GM19240 (cell line): ENCODE data around the gene OR2A7.
"Not testable (repeated sequence)": the region's sequence is repeated elsewhere in the genome, so short reads cannot be mapped to it uniquely, and the experiment has no call there.

Source experiments
- DNase-seq: peaks from one replicate; pipeline ENCODE4 v3.0.0; 2011; ENCODE audit warnings: low spot score; ENCODE audit not compliant: insufficient read length

OR2A7 gene

GRCh38 chr7:144264692-144265091 lies at the start of gene OR2A7:
Gene OR2A7, minus strand, starts transcription at chr7:144264792. Its CDS starts 5,164 bp downstream, at chr7:144259628.
- not testable (repeated sequence) for DNase-seq

GRCh38 chr7:144311872-144312469 lies 47.4 kb upstream of the OR2A7 start, which contains the start of gene OR2A1:
Gene OR2A1, plus strand, starts transcription at chr7:144312419. Its CDS starts 5,706 bp downstream, at chr7:144318125.
- DNase-seq = not testable (repeated sequence)

GRCh38 chr7:144311218-144311617 lies 46.6 kb upstream of the OR2A7 start:
- DNase-seq = not testable (repeated sequence)

DNA sequence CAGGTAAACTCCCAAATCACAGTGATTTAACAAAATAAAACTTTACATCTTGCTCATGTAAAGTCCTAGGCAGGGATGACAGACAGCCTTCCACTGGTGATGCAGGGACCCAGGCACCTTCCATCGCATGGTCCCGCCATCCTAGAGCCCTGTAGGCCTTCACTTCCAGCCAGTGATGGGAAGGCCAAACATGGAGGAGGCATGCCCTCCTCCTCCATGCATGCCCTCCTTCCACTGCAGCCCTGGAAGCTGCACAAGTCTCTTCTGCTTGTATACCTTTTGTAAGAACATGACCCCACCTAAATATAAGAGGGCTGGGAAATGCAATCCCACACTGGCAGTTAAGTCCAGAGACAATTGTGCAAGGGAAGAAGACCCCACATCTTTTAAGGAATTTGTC lies 45.1 kb upstream of the OR2A7 start:
- not testable (repeated sequence) for DNase-seq

- DNase-seq = not testable (repeated sequence)
Observed at GRCh38 chr7:144305156-144305555, 40.6 kb upstream of the OR2A7 start.

GRCh38 chr7:144303607-144304006 lies 39.0 kb upstream of the OR2A7 start:
- DNase-seq = not testable (repeated sequence)

DNA sequence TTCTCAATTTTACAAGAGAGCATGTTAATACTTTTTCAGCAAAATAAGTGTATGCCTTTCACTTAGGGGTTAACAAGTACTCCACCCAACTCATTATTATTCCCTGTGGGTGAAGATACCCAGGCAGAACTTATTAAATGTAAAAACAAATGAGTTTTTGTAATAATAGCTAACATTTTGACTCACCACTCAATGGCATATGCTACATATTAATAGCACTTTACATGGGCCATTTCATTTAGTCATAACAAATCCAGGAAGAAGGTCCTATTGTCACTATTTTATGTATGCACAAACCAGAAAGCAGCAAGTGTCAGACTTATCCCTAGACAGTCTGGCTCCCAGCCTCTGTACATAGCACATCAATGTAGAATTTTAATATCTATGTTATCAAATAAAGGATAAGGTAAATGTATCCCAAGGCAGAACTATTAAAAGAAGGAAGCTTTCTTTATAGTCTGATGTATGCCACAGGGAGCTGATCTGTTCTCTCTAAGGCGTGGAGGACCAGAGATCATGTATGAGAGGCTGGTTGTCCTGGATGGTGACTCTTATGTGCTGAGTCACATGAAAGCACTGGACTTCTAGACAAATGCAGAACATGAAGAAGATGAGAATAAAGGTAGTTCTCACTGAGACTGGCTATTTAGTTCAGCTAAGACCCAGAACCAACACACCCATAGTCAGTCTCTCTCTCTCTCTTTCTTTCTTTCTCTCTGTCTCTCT lies 38.1 kb upstream of the OR2A7 start:
- not testable (repeated sequence) for DNase-seq

- DNase-seq = not testable (repeated sequence)
Observed at GRCh38 chr7:144293794-144294499, 29.4 kb upstream of the OR2A7 start.

GRCh38 chr7:144292384-144293161 lies 28.0 kb upstream of the OR2A7 start:
- DNase-seq = not testable (repeated sequence)

DNA sequence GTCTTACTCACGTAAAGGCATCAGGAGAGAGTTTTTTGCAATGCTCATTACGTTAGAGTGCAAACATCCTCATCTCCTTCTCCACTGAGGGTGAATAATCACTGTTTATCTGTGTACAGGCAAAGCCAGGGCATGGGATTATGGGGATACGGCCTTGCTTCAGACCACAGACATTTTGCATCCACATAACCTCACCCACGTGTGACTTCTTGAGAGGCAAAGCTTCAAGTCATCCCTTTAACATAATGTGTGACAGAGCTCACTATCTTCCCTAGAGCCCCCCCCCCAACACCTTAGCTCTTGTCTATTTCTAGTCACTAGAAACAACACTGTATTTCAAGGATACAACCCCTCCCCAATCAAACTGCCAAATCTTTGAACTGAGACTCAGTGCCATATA lies 27.0 kb upstream of the OR2A7 start:
- not testable (repeated sequence) for DNase-seq

DNA sequence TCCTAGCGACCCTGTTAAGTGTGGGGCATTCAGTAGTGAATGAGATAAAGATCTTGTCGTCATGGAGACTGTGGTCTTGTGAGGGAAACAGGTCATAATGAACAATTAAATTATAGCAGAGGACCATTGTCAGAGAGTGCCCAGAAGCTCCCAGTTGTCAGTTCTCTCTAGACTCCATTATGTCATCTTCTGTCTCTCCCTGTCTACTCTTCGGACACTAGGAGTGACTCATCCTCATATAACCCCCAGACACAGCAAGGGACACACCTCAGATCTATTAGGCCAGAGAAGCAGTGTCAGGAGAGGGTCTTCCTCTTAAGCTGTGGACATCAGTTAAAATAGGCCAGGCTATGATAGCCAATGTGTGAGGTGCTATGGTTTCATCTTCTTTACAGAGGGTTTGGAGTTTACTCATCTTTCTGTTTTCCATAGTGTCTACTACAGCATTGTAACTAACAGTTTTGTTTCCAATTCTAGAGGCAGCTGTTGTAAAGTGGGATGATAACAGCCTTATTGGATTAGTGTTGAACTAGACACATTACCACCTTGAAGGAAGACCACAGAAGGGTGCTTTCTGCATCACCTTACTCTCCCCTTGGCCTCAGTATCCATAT lies 22.7 kb upstream of the OR2A7 start:
- DNase-seq = not testable (repeated sequence)

DNA sequence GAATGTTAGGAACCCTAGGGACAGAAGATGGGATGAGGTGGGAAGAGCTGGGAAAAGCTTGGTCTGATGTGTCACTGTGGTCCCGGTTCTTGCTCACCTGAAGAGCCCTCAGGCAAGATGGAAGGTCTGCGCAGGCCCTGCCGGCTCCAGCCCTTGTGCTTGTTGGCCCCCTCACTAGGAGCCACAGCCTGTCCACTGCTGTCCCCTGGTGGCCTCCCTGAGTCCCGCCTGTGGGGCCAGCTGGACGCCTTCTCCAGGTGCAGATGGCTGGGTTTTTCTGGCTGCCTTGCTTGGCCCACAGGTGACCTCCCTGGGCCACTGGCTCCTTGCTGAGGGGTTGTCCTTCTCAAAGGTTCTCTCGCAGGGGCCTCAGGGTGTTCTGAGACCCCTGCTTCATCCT lies 19.1 kb upstream of the OR2A7 start:
- DNase-seq = not testable (repeated sequence)

GRCh38 chr7:144282490-144282889 lies 17.9 kb upstream of the OR2A7 start:
- DNase-seq = not testable (repeated sequence)

GRCh38 chr7:144281981-144282380 lies 17.4 kb upstream of the OR2A7 start:
- not testable (repeated sequence) for DNase-seq

GRCh38 chr7:144280010-144280409 lies 15.4 kb upstream of the OR2A7 start:
- not testable (repeated sequence) for DNase-seq

DNA sequence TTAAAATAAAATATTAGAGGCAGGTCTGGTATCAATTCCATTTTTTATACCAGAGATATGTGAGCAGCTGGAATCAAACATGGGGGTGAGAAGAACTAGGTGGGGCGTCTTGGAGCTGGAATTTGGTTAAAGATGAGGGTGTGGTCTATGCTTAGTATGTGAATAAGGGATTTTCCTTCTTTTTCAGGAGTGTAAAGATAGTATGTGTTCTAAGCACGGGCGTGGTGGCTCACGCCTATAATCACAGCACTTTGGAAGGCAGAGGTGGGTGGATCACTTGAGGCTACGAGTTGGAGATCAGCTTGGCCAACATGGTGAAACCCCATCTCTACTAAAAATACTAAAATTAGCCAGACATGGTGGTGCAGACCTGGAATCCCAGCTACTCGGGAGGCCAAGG lies 10.7 kb upstream of the OR2A7 start:
- not testable (repeated sequence) for DNase-seq

- not testable (repeated sequence) for DNase-seq
Observed at GRCh38 chr7:144269188-144269587, 4.6 kb upstream of the OR2A7 start, which contains the start of gene CTAGE8. Gene CTAGE8, minus strand, starts transcription at chr7:144269288. Its CDS starts 38 bp downstream, at chr7:144269250.

- not testable (repeated sequence) for DNase-seq
Observed at GRCh38 chr7:144262128-144262527, 2.5 kb downstream of the OR2A7 start.

- DNase-seq = not testable (repeated sequence)
Observed at GRCh38 chr7:144259067-144259466, 5.5 kb downstream of the OR2A7 start.

DNA sequence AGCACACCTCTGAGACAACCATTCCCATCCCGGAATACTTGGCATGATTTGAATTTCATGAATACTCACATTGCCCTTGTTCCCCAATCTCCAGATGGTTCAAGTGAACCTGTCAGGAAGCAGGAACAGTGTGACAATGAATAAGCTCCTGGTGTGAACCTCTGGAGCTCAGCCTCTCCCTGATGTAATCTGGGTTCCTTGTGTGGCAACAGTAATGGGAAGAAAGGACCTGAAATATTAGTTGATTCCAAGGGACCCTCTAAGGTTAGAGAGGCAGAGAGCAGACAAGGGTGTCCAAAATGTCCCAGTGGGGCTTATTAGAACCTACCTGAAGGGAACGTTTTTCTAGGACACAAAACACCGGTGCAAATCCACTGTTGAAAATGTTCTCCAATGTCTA lies 8.5 kb downstream of the OR2A7 start:
- DNase-seq = no peak

GRCh38 chr7:144255471-144255897 lies 9.1 kb downstream of the OR2A7 start:
- DNase-seq = no peak
